Measurements from ENCODE around the gene TDG. TPM values are rescaled to one million over a fixed set of nuclear protein-coding genes. Genes with fewer than 3 reads are reported as not detected.

The TDG gene
- total RNA-seq, 2 experiments from 2014 or later: 39.4 to 55.3 TPM

DNA sequence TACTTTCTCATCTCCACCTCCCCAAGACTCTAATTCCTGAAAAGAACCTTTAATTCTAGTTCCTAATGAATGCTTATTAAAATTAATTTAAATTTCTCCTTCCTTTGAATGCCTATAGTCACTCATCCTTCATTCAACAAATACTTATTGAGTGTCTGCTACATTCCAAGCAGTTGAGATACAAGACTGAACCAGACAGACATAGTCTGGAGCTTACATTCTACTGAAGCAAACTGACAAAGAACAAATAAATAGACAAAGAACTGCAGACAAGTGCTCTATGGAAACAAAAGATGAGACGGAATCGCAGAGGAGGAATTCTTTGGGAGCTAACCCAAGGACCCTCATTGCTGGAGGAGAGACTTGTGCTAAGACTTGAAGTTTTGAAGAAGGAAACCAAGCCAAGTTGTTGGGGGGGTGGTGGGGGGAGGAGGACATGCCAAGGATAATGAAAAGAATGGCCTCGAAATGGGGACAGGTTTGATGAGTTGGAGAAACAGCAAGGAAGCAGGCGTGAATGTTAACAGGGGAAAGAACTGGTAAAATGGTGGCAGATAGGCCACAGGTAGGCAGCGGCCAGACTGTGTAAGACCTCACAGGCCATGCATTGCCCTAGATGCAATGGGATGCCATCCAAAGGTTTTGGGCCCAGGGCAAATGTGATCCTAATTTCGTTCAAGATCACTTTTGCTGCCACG lies 9.7 kb upstream of the TDG start:
- Histone ChIP-seq H3K36me3 (ENCODE audit: insufficient read depth, low read length) (peaks cover 39% of the 10 kb centered on the region), H4K20me1 (ENCODE audit: insufficient read depth, low read length) (no peaks in the 10 kb centered on the region), H3K27ac (ENCODE audit: low read depth, low read length, poor library complexity, severe bottlenecking) (peak overlapping the region; percentile 76), H3K4me2 (ENCODE audit: low read length) (peak overlapping the region; percentile 79), H3K9me3 (ENCODE audit: low read length) (no peaks in the 10 kb centered on the region), H3K9me2 (ENCODE audit: insufficient read depth, low read length) (no peaks in the 10 kb centered on the region), H3K79me2 (ENCODE audit: insufficient read depth, low read depth, low read length) (peaks cover 35% of the 10 kb centered on the region), H3K4me1 (ENCODE audit: insufficient read depth, low read length, poor library complexity, severe bottlenecking) (peaks cover 12% of the 10 kb centered on the region), H2AFZ (ENCODE audit: low read length) (peak overlapping the region; percentile 87; the same call in 1 of the 2 replicates), H3K4me3 (ENCODE audit: low read depth, low read length, poor library complexity, severe bottlenecking) (peak overlapping the region; percentile 86)
- DNase-seq (ENCODE audit: low spot score): peak; percentile 40
- TF ChIP-seq, protein P1, sequence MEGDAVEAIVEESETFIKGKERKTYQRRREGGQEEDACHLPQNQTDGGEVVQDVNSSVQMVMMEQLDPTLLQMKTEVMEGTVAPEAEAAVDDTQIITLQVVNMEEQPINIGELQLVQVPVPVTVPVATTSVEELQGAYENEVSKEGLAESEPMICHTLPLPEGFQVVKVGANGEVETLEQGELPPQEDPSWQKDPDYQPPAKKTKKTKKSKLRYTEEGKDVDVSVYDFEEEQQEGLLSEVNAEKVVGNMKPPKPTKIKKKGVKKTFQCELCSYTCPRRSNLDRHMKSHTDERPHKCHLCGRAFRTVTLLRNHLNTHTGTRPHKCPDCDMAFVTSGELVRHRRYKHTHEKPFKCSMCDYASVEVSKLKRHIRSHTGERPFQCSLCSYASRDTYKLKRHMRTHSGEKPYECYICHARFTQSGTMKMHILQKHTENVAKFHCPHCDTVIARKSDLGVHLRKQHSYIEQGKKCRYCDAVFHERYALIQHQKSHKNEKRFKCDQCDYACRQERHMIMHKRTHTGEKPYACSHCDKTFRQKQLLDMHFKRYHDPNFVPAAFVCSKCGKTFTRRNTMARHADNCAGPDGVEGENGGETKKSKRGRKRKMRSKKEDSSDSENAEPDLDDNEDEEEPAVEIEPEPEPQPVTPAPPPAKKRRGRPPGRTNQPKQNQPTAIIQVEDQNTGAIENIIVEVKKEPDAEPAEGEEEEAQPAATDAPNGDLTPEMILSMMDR (conservative IDR thresholded peaks at IDR 0.05; ENCODE audit: low read length): no peak
- TF ChIP-seq EZH2phosphoT487 (IDR thresholded peaks at IDR 0.05; ENCODE audit: borderline replicate concordance, low read depth, low read length): no peak
- intact Hi-C loops (cut with micrococcal nuclease; ENCODE audit: unreplicated experiment): loop anchor here (2.0 to 5.0 kb wide), 2 partner anchors 71 to 181 kb away; partner anchors contain the start of gene NFYB
- TSS peak; percentile 47 for BruUV-seq (replicated peaks)
- ChIA-PET POLR2A (interaction anchor here (1.0 to 4.6 kb wide), 9 partner anchors 7 to 625 kb away, joined by 3 to 52 read pairs (median 4); partner anchors contain the start of genes HSP90B1 and TDG), CTCF (ENCODE audit: unreplicated experiment) (interaction anchor here (0.6 to 1.4 kb wide), 3 partner anchors 10 to 115 kb away, joined by 3 to 5 read pairs (median 4); partner anchors contain the start of genes NT5DC3 and TDG)

DNA sequence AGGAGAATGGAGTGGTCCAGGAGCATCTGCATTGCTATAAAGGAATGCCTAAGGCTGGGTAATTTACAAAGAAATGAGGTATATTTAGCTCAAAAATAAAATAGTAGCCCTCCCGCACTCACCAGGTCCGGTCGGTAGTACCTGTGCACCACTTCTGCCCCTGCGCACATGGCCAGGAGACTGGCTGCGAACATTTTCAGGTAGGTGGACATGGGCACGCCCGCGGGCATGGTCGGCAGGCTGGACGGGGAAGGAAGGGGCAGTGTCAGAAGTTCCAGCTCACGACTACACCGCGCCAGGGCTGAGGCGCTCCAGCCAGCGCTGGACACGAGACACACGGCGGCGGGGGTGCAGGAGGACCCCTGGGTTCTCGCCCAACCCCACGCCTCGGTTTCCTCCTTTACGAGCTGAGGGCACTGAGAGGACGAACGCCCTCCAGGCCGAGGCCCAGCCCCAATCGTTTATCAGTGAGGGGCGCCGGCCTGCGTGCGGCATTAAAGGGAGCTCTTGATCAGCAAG lies 9.1 kb upstream of the TDG start:
- H4K20me1 ChIP-seq (ENCODE audit: insufficient read depth, low read length): no peaks in the 10 kb centered on the region
- no peak for TF ChIP-seq EZH2phosphoT487 (IDR thresholded peaks at IDR 0.05; ENCODE audit: borderline replicate concordance, low read depth, low read length)
- TF ChIP-seq, protein P1 (conservative IDR thresholded peaks at IDR 0.05; ENCODE audit: low read length): no peak
- H3K27ac ChIP-seq (ENCODE audit: low read depth, low read length, poor library complexity, severe bottlenecking): peak overlapping the region; percentile 76
- H3K4me3 ChIP-seq (ENCODE audit: low read depth, low read length, poor library complexity, severe bottlenecking): peak overlapping the region; percentile 86
- DNase-seq (ENCODE audit: low spot score): no peak
- peaks cover 32% of the 10 kb centered on the region for H3K36me3 ChIP-seq (ENCODE audit: insufficient read depth, low read length)
- intact Hi-C loops (cut with micrococcal nuclease; ENCODE audit: unreplicated experiment): loop anchor here (1.0 to 5.0 kb wide), 4 partner anchors 9 to 181 kb away; partner anchors contain the start of genes NFYB and TDG
- peaks cover 35% of the 10 kb centered on the region for H3K79me2 ChIP-seq (ENCODE audit: insufficient read depth, low read depth, low read length)
- H3K4me1 ChIP-seq (ENCODE audit: insufficient read depth, low read length, poor library complexity, severe bottlenecking): peaks cover 12% of the 10 kb centered on the region
- peak overlapping the region; percentile 87 for H2AFZ ChIP-seq (ENCODE audit: low read length)
- ChIA-PET POLR2A (interaction anchor here (0.6 to 4.6 kb wide), 11 partner anchors 8 to 624 kb away, joined by 3 to 52 read pairs (median 3); partner anchors contain the start of genes HSP90B1 and TDG), CTCF (ENCODE audit: unreplicated experiment) (interaction anchor here (0.6 to 1.4 kb wide), 3 partner anchors 9 to 116 kb away, joined by 3 to 5 read pairs (median 4); partner anchors contain the start of genes NT5DC3 and TDG)
- no peaks in the 10 kb centered on the region for H3K9me3 ChIP-seq (ENCODE audit: low read length)
- BruUV-seq (replicated peaks): no TSS peak
- no peaks in the 10 kb centered on the region for H3K9me2 ChIP-seq (ENCODE audit: insufficient read depth, low read length)
- peak overlapping the region; percentile 79 for H3K4me2 ChIP-seq (ENCODE audit: low read length)

All from OCI-LY7 (cell line).